ENCODE measurements around the gene ARMC2. TPM values are rescaled to one million over a fixed set of nuclear protein-coding genes. Genes with fewer than 3 reads are reported as not detected.

Gene ARMC2
- total and polyA plus RNA-seq, 2 of the 8 experiments (the other 6 are each of a cell fraction or from before 2014, with no cell fraction given), result 1.6 to 4.4 TPM

- TF ChIP-seq, protein P1, sequence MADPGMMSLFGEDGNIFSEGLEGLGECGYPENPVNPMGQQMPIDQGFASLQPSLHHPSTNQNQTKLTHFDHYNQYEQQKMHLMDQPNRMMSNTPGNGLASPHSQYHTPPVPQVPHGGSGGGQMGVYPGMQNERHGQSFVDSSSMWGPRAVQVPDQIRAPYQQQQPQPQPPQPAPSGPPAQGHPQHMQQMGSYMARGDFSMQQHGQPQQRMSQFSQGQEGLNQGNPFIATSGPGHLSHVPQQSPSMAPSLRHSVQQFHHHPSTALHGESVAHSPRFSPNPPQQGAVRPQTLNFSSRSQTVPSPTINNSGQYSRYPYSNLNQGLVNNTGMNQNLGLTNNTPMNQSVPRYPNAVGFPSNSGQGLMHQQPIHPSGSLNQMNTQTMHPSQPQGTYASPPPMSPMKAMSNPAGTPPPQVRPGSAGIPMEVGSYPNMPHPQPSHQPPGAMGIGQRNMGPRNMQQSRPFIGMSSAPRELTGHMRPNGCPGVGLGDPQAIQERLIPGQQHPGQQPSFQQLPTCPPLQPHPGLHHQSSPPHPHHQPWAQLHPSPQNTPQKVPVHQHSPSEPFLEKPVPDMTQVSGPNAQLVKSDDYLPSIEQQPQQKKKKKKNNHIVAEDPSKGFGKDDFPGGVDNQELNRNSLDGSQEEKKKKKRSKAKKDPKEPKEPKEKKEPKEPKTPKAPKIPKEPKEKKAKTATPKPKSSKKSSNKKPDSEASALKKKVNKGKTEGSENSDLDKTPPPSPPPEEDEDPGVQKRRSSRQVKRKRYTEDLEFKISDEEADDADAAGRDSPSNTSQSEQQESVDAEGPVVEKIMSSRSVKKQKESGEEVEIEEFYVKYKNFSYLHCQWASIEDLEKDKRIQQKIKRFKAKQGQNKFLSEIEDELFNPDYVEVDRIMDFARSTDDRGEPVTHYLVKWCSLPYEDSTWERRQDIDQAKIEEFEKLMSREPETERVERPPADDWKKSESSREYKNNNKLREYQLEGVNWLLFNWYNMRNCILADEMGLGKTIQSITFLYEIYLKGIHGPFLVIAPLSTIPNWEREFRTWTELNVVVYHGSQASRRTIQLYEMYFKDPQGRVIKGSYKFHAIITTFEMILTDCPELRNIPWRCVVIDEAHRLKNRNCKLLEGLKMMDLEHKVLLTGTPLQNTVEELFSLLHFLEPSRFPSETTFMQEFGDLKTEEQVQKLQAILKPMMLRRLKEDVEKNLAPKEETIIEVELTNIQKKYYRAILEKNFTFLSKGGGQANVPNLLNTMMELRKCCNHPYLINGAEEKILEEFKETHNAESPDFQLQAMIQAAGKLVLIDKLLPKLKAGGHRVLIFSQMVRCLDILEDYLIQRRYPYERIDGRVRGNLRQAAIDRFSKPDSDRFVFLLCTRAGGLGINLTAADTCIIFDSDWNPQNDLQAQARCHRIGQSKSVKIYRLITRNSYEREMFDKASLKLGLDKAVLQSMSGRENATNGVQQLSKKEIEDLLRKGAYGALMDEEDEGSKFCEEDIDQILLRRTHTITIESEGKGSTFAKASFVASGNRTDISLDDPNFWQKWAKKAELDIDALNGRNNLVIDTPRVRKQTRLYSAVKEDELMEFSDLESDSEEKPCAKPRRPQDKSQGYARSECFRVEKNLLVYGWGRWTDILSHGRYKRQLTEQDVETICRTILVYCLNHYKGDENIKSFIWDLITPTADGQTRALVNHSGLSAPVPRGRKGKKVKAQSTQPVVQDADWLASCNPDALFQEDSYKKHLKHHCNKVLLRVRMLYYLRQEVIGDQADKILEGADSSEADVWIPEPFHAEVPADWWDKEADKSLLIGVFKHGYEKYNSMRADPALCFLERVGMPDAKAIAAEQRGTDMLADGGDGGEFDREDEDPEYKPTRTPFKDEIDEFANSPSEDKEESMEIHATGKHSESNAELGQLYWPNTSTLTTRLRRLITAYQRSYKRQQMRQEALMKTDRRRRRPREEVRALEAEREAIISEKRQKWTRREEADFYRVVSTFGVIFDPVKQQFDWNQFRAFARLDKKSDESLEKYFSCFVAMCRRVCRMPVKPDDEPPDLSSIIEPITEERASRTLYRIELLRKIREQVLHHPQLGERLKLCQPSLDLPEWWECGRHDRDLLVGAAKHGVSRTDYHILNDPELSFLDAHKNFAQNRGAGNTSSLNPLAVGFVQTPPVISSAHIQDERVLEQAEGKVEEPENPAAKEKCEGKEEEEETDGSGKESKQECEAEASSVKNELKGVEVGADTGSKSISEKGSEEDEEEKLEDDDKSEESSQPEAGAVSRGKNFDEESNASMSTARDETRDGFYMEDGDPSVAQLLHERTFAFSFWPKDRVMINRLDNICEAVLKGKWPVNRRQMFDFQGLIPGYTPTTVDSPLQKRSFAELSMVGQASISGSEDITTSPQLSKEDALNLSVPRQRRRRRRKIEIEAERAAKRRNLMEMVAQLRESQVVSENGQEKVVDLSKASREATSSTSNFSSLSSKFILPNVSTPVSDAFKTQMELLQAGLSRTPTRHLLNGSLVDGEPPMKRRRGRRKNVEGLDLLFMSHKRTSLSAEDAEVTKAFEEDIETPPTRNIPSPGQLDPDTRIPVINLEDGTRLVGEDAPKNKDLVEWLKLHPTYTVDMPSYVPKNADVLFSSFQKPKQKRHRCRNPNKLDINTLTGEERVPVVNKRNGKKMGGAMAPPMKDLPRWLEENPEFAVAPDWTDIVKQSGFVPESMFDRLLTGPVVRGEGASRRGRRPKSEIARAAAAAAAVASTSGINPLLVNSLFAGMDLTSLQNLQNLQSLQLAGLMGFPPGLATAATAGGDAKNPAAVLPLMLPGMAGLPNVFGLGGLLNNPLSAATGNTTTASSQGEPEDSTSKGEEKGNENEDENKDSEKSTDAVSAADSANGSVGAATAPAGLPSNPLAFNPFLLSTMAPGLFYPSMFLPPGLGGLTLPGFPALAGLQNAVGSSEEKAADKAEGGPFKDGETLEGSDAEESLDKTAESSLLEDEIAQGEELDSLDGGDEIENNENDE (IDR thresholded peaks at IDR 0.05; ENCODE audit: insufficient replicate concordance, low read length), result no peak
- TF ChIP-seq BRCA1 (IDR thresholded peaks at IDR 0.05; ENCODE audit: low read depth, low read length), result no peak
- no peak for TF ChIP-seq KDM1A (IDR thresholded peaks at IDR 0.05; ENCODE audit: borderline replicate concordance, low read length)
- no peak for TF ChIP-seq CTBP2 (IDR thresholded peaks at IDR 0.05; ENCODE audit: borderline replicate concordance, insufficient read depth, insufficient read length, low read length)
These were observed 2.1 kb upstream of the ARMC2 start (continued) for GRCh38 chr6:108846101-108846500.

Measured in H1 (cell line).